ENCODE measurements around the gene MAGI2.
"Not testable (repeated sequence)": the region's sequence is repeated elsewhere in the genome, so short reads cannot be mapped to it uniquely, and the experiment has no call there.

Gene MAGI2

GRCh38 chr7:78265486-78265885 lies 1188.0 kb downstream of the MAGI2 start:
- in situ Hi-C loops (cut with HindIII; ENCODE audit: low sequenced_read_pairs), result no loop called here

GRCh38 chr7:78265071-78265470 lies 1188.4 kb downstream of the MAGI2 start:
- in situ Hi-C loops (cut with HindIII; ENCODE audit: low sequenced_read_pairs), result no loop called here

DNA sequence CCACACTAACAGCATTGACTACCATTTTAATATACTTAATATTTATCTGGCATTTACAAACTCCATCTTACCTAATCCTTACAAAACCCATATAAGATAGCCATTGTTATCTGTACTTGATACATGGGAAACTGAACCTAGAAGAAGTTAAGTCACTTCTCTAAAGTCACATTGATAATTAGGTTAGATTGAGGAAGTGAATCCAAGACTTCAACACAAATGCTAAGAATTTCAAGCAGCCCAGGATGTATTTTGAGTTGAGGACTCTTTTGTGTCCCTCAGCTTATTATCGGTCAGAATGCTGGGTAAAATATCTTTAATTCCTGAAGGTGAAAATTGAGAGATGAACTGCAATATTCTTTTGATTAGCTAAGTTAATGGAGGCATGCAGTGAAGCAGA lies 1189.4 kb downstream of the MAGI2 start:
- in situ Hi-C loops (cut with HindIII; ENCODE audit: low sequenced_read_pairs), result no loop called here

DNA sequence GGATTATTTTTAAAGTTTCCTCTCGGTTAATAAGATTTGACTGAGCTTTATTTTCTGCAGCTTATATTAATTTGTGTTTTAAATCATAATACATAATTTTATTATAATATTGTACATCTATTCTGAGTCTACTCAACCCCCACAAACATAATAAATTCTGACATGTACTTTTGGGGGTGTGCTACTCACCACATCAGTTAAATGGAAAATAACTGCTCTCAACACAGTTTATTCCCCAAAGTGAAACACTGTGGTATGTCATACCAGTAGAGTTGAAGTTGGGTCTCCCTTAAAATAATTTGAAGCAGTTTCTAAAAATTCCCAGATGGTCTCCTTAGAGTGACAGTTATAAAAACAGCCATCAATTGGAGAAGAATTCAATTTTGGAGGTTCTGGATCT lies 1191.7 kb downstream of the MAGI2 start:
- in situ Hi-C loops (cut with HindIII; ENCODE audit: low sequenced_read_pairs), result no loop called here

DNA sequence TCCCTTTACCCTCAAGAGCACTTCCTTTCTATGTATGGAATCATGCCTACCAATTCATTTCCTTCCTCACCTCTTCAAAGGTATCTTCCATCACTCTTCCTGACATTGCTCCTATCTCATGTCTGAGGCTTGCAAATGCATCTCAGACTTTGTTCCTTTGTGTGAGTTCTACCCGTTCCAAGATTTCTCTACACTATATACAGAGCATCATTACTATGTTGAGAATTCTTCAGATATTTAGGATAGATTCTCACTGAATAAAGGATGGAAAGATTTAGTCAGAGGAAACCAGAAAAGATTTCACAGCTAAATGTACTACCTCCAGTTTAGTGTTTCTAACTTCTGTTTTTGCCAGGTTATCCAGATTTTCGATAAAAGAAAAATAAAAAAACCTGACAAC lies 1192.2 kb downstream of the MAGI2 start:
- in situ Hi-C loops (cut with HindIII; ENCODE audit: low sequenced_read_pairs), result no loop called here

DNA sequence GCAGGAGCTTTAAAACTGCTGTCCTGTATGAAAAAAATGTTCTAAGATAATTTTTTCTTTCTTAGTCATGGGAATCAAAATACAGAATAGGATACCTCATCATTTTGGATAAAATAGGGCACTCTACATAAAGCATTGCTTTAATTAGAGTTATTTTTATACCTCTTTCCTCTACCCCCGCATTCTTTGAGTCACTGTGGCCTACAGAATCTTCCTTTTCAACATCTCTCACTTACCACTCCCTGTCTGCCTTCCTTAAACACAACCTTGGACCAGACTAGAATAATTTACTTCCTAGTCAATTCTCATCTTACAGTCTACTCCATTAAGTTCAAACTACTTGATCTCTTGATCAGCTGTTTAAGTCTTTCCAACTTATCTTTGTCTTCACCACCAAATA lies 1192.6 kb downstream of the MAGI2 start:
- in situ Hi-C loops (cut with HindIII; ENCODE audit: low sequenced_read_pairs), result no loop called here

DNA sequence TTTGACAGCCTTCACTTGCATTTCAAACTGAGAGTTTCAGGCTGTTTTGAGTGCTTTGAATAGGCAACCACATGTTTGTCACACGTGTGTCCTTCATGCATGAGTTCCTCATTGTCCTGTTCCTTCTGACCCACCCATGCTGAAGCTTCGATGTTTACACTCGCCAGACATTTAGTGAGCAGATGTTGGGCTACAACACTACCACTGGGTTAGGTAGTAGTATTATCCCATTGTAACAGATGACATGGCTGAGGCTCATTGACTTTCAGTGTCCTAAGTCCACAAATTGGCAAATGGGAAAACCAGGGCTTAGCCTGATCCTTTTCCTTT lies 1198.8 kb downstream of the MAGI2 start:
- in situ Hi-C loops (cut with HindIII; ENCODE audit: low sequenced_read_pairs), result no loop called here

DNA sequence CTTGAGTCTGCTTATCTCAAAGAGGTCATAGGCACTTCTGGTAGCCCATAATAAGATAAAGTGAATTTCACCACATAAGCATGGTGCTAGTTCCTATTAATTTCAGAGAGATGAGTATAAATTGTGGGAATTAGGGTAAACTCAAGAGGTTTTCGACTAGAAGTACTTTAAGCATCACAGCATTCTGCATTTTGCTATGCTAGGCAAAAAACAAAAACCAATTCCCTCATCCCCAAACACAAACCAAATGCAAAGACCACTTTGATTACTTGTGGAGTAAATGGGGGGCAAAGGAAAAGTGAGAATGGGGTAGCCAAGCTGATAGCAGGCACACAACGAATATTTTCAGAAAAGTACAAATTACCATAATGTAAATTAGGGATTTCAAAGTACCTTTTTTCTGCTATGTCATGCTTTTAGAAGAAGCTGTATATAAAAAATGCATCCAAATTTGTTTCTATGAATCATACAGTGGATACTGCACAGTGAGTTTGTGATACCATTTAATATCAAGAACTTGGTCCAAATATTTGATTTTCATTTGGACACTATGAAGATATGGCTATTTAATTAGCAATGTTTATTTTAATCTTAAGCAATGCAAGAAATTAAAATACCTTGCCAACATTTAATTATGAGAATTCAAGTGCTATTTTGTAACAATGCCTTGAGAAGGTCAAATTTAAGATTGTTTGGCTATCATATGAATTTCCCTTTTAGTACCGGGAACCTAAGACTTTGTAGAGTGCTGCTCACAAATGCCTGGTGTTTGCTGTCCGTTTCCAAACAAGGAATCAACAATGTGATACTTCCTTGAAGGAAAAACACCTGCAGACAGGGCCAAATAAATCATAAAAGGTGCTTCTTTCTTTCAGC lies 1199.4 kb downstream of the MAGI2 start:
- in situ Hi-C loops (cut with HindIII; ENCODE audit: low sequenced_read_pairs), result no loop called here

DNA sequence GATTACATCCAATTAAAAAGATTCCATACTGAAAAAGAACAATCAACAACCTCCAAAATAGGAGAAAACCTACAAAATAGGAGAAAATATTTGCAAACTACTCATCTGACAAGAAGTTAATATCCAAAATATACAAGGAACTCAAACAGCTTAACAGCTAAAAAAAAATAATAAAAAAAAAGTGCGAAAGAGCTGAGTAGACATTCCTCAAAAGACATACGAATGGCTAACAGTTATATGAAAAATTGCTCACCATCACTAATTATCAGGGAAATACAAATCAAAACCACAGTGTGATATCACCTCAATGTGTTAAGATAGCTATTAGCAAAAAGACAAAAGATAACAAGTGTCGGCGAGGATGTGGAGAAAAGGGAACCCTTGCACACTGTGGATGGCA lies 1204.6 kb downstream of the MAGI2 start:
- in situ Hi-C loops (cut with HindIII; ENCODE audit: low sequenced_read_pairs), result no loop called here

DNA sequence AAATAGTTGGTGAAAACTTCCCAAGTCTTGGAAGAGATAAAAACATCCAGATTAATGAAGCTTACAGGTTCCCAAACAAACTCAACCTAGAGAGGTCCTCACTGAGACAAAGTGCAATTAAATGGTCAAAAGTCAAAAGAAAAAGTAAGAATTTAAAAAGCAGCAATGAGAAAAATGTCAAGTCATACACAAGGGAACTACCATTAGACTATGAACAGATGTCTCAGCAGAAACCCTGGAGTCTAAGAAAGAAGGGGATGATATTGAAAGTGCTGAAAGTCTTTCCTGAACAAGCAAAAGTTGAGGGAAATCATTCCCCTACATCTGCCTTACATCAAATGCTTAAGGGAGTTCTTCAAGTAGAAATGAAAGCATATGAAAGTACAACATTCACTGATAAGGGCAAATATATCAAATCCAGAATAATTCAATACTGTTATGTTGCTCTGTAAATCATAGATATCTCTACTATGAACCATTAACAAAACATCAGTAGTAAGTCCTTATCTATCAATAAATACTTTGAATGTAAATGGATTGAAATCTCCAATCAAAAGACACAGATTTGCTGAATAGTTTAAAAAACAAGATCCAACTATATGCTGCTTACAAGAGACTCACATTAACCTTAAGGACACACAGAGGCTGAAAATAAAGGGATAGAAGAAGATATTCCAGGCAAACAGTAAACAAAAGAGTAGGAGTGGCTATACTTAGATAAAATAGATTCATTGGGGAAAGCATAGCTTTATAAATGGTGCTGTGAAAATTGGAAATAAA lies 1205.4 kb downstream of the MAGI2 start:
- in situ Hi-C loops (cut with HindIII; ENCODE audit: low sequenced_read_pairs), result no loop called here

DNA sequence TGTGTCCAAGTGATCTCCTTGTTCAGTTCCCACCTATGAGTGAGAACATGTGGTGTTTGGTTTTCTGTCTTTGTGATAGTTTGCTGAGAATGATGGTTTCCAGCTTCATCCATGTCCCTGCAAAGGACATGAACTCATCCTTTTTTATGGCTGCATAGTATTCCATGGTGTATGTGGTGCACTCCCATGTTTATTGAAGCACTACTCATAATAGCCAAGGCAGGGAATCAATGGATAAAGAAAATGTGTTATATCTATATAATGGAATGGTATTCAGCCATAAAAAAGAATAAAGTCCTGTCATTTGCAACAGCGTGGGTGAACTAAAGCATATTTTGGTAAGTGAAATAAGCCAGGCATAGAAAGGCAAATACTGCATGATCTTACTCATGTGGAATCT lies 1213.3 kb downstream of the MAGI2 start:
- in situ Hi-C loops (cut with HindIII; ENCODE audit: low sequenced_read_pairs), result not testable (repeated sequence)

DNA sequence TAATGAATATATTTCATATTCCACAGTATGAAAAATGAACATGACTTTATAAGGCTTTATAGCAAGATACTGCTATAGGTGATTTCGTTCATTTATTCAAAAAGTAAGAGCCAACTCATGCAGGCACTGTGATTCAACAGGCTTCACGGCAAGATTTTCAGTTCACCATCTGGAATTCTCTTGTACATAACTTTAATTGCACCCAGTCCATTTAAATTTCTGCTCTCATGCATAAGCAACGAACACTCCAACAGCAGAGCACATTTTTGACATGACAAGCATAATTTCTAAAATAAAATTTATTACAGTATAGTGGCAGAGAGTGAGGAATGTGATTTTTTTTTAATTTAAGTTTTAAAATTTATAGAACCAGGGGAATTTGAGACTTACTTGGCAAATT lies 1218.8 kb downstream of the MAGI2 start:
- in situ Hi-C loops (cut with HindIII; ENCODE audit: low sequenced_read_pairs), result no loop called here

DNA sequence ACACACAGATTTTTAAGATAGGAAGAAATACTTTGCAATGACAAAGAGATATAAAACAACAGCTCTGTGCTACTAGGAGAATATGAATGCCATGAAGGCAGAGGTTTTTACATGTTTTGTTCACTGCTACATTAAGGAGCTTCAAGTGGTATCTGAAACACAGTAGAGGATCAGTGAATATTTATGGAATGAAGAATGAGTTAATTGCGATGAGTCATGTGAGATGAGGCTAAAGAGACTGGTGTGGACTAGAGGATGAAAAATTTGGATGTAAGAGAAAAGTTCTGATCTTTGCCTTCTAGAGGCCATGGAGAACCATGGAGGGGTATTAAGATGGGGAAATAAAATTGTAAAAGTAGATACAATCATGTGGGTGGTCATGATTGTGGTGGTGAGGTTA lies 1220.7 kb downstream of the MAGI2 start:
- in situ Hi-C loops (cut with HindIII; ENCODE audit: low sequenced_read_pairs), result no loop called here

DNA sequence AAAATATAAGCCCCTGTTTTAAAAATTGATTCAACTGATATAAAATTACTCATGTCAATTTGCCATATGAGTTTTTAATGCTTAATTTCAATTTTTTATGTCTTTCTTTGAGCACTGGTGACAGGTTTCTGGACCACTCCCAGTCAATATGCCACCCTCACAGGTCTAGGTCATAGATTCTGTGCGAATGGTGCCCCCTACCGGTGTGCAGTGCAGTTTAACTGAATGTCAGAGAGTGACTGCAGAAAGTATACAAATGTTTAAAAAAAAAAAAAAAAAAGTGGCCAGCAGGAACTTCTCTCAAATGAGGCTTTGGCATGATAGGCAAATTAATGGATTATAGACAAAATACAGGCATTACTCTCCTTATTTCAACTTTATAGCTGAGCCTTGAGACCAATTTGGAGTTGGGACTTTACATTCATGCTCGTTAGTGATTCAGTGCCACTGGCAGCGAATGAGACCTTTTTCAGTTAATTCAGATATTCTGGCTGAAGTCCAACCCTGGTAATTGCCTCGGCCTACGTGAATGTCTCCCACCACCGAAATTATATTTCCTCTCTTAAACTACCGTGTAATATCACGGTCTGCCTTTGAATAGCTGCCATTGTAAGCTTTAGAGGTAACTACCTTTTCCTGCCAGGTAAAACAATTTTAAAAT lies 1227.3 kb downstream of the MAGI2 start:
- in situ Hi-C loops (cut with HindIII; ENCODE audit: low sequenced_read_pairs), result no loop called here

DNA sequence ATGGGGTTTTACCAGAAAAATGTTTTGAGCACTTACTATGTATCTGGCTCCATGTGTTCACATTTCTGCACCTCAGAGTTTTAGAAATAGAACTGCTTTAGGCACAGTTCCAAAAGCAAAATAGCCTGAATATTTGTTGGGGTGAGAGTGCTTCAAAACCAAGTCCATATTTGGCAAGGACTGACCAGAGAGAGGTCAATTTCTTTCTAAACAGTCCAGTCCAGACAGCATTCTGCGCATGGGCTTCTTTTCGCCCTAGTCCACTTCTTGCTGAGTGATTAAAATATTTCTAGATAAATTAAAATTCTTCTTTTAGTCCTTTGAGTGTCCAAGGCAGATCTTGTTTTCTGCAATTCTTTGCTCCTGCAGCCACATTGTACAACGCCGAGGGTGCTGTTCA lies 1227.9 kb downstream of the MAGI2 start:
- in situ Hi-C loops (cut with HindIII; ENCODE audit: low sequenced_read_pairs), result no loop called here

- in situ Hi-C loops (cut with HindIII; ENCODE audit: low sequenced_read_pairs), result no loop called here
Observed at GRCh38 chr7:78224923-78225322, 1228.5 kb downstream of the MAGI2 start.

DNA sequence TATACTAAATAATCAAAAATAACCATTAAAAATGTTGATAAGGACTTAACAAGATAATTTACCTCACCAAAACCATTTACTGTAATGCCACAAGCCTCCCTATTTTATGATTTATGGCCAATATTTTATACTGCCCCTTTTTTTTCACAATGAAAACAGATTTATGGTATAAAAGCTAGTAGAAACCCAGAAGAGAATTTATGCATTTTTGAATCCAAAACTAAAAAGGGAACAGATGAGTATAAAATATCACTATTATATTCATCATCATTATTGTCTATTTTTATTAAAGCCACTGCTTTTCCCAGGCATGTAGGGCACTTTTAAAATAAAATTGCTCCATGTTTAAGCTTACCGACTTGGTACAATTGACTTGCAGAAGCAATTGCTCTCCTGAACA lies 1229.9 kb downstream of the MAGI2 start:
- in situ Hi-C loops (cut with HindIII; ENCODE audit: low sequenced_read_pairs), result no loop called here

DNA sequence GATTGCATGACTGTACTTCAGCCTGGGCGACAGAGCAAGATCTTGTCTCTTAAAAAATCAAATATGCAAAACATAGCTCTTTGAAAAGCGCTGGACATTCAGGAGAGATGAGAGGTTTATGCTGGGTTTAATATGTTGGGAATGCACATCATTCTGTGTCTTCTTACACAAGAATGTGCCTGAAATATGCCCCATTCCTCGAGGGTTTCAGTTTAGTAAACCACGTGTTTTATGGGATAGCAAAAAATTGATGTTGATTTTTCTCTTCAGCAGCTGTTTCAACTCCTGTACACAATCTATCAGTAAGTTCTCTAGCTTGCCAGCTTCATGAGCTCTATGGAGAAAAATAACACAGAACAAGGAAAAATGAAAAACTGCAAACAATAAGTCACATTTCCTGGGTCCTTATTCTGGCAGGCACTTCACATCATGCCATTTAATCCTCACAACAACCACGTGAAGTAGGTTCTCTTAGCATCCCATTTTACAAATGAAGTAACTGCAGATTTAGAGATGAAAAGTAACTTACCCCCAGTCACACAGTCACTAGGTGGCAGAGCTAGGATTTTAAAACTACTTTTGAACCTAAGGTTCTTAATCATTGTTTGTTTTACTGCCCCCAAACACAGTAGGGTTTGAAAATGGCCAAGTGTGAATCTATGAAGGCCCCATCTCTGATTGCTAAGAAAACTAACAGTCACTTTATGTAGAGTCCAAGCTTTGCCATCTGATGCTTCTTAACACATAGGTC lies 1231.3 kb downstream of the MAGI2 start:
- in situ Hi-C loops (cut with HindIII; ENCODE audit: low sequenced_read_pairs), result no loop called here

GRCh38 chr7:78220754-78221153 lies 1232.7 kb downstream of the MAGI2 start:
- in situ Hi-C loops (cut with HindIII; ENCODE audit: low sequenced_read_pairs), result no loop called here

DNA sequence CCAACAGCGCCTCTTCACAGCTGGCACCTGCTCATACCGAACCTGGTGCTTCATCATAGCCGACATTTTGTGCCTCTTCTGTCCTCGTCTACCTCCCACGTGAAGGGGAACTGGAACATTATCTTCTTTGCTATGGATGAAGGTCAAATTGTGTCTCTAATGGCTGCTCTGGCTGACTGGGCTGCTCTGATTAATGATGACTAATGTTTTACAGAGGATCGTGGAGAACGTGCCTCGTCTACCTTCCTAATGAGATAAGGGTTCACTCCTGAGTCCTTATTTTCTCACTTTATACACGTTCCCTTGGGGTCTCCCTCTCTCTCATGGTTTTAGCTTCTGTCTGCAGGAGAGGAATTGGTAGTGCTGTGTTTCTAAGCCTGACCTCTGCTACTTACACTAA lies 1234.6 kb downstream of the MAGI2 start:
- in situ Hi-C loops (cut with HindIII; ENCODE audit: low sequenced_read_pairs), result no loop called here

GRCh38 chr7:78218051-78218450 lies 1235.4 kb downstream of the MAGI2 start:
- in situ Hi-C loops (cut with HindIII; ENCODE audit: low sequenced_read_pairs), result no loop called here

Data from endothelial cell of hepatic sinusoid (primary cell).